Stimulated activated CD8-positive, alpha-beta memory T cell treated with anti-CD3 and anti-CD28 coated beads, Interleukin-15, amount 100 ng/mL, for 24 hours (primary cell): ENCODE measurements around the gene QSER1.

Experiments
- DNase-seq: peaks from one replicate; pipeline ENCODE4 v3.0.0-alpha.2; 2020; ENCODE audit warnings: low read depth

QSER1 gene

GRCh38 chr11:32890843-32891656, 1.6 kb upstream of the QSER1 start:
- DNase-seq, result no peak

- DNase-seq, result no peak
Observed at GRCh38 chr11:32891657-32892354, 805 bp upstream of the QSER1 start.

GRCh38 chr11:32893093-32893342, 407 bp downstream of the QSER1 start:
- no peak for DNase-seq

- DNase-seq, result peak; percentile 27
Observed at GRCh38 chr11:32893343-32894148, 935 bp downstream of the QSER1 start.

GRCh38 chr11:32894149-32894827, 1.7 kb downstream of the QSER1 start:
- no peak for DNase-seq

GRCh38 chr11:32894921-32895320, 2.3 kb downstream of the QSER1 start:
- no peak for DNase-seq

GRCh38 chr11:32895471-32895870, 2.9 kb downstream of the QSER1 start:
- DNase-seq, result no peak

GRCh38 chr11:32897103-32897502, 4.5 kb downstream of the QSER1 start:
- no peak for DNase-seq

GRCh38 chr11:32899438-32899837, 6.8 kb downstream of the QSER1 start:
- no peak for DNase-seq

- no peak for DNase-seq
Observed at GRCh38 chr11:32902089-32902665, 9.6 kb downstream of the QSER1 start.

- no peak for DNase-seq
Observed at GRCh38 chr11:32905028-32905667, 12.5 kb downstream of the QSER1 start.

GRCh38 chr11:32908619-32909018, 16.0 kb downstream of the QSER1 start:
- no peak for DNase-seq

- no peak for DNase-seq
Observed at GRCh38 chr11:32911413-32911812, 18.8 kb downstream of the QSER1 start.

GRCh38 chr11:32913445-32913844, 20.8 kb downstream of the QSER1 start:
- no peak for DNase-seq

- DNase-seq, result no peak
Observed at GRCh38 chr11:32916361-32916760, 23.8 kb downstream of the QSER1 start.

- DNase-seq, result no peak
Observed at GRCh38 chr11:32916994-32917393, 24.4 kb downstream of the QSER1 start.

- no peak for DNase-seq
Observed at GRCh38 chr11:32918427-32918826, 25.8 kb downstream of the QSER1 start.

GRCh38 chr11:32919338-32919737, 26.7 kb downstream of the QSER1 start:
- DNase-seq, result no peak

GRCh38 chr11:32920570-32920969, 28.0 kb downstream of the QSER1 start:
- no peak for DNase-seq

- DNase-seq, result no peak
Observed at GRCh38 chr11:32921204-32921603, 28.6 kb downstream of the QSER1 start.

- no peak for DNase-seq
Observed at GRCh38 chr11:32931606-32932005, 39.0 kb downstream of the QSER1 start.

GRCh38 chr11:32932196-32932595, 39.6 kb downstream of the QSER1 start:
- DNase-seq, result no peak
